ENCODE results near the gene CDCP1. TPM values are rescaled to one million over a fixed set of nuclear protein-coding genes. Genes with fewer than 3 reads are reported as not detected.

Gene CDCP1
- total RNA-seq, 1 experiment from 2014 or later, result 66.9 TPM

GRCh38 chr3:45098310-45098709 lies 47.9 kb downstream of the CDCP1 start:
- no TSS peak for BruUV-seq (replicated peaks)
- DNase-seq, result no peak
- TF ChIP-seq CTCF (IDR thresholded peaks at IDR 0.05; ENCODE audit: unreplicated experiment), result no peak
- H3K4me1 Mint-ChIP-seq (ENCODE audit: low read depth, unreplicated experiment), result no peaks in the 10 kb centered on the region
- CTCF ChIA-PET, result no interaction called here
- no peaks in the 10 kb centered on the region for H3K27me3 Mint-ChIP-seq (ENCODE audit: unreplicated experiment)
- no peaks in the 10 kb centered on the region for H3K9me3 Mint-ChIP-seq (ENCODE audit: low read depth, unreplicated experiment)
- no peak overlapping the region for H3K27ac Mint-ChIP-seq (ENCODE audit: unreplicated experiment)
- intact Hi-C loops (cut with micrococcal nuclease; ENCODE audit: unreplicated experiment), result no loop called here
- no peak overlapping the region for H3K4me3 Mint-ChIP-seq (ENCODE audit: low read depth, unreplicated experiment)
- peaks cover 24% of the 10 kb centered on the region for H3K36me3 Mint-ChIP-seq (ENCODE audit: insufficient read depth, unreplicated experiment)

DNA sequence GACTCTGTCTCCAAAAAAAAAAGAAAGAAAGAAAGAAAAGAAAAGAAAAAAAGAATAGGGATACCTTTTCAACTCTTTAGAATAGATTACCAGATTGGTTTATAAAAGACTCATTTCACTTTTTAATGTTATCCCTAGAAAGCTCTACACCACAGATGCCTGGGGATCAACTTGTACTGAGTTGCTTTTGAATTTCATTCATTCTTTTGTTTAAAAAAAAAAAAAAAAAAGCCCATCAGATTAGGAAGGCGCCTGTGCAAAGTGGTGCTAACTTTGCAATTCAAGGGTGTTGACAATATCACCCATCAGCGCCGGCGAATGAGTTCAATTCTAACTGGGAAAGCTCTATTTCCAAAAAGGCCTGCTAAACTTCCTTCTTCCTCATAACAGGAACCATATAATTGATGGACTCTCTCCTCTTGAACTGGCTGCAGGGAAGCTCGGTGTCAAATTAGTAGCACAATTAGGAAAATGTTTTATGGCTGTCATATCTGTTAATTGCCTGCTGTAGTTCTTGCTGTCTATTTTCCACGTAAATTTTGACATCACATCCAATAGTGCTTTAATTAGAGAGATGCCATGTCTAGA lies 48.8 kb downstream of the CDCP1 start:
- no peak for TF ChIP-seq CTCF (IDR thresholded peaks at IDR 0.05; ENCODE audit: unreplicated experiment)
- Mint-ChIP-seq H3K4me3 (ENCODE audit: low read depth, unreplicated experiment) (no peak overlapping the region), H3K27me3 (ENCODE audit: unreplicated experiment) (no peaks in the 10 kb centered on the region), H3K4me1 (ENCODE audit: low read depth, unreplicated experiment) (no peaks in the 10 kb centered on the region), H3K9me3 (ENCODE audit: low read depth, unreplicated experiment) (no peaks in the 10 kb centered on the region), H3K27ac (ENCODE audit: unreplicated experiment) (no peak overlapping the region), H3K36me3 (ENCODE audit: insufficient read depth, unreplicated experiment) (peaks cover 17% of the 10 kb centered on the region)
- DNase-seq, result no peak
- BruUV-seq (replicated peaks), result no TSS peak
- intact Hi-C loops (cut with micrococcal nuclease; ENCODE audit: unreplicated experiment), result no loop called here
- CTCF ChIA-PET, result interaction anchor here (0.5 to 0.7 kb wide), 2 partner anchors 13 to 203 kb away, joined by 4 read pairs; no protein-coding TSS in a partner anchor

DNA sequence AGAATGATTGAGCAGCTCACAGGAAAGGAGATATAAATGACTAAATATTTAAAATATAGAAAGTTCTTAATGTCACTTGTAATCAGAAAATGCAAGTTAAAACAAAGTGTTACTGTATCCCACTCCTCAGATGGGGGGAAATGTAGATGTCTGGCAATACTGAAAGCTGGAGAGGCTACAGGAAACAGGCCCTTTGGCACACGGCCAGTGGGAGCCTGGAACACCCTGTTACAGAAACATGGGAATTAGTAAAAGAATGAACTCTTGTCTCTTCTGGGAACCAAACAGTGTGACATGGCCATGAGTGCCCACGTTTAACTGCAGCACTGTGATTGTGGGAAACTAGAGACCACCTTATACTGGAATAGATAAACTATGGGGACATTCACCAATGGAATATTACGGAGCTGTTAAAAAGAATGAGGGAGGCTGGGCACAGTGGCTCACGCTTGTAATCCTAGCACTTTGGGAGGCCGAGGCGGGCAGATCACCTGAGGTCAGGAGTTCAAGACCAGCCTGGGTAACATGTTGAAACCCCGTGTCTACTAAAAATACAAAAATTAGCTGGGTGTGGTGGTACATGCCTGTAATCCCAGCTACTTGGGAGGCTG lies 50.2 kb downstream of the CDCP1 start:
- no peak for TF ChIP-seq CTCF (IDR thresholded peaks at IDR 0.05; ENCODE audit: unreplicated experiment)
- CTCF ChIA-PET, result no interaction called here
- no TSS peak for BruUV-seq (replicated peaks)
- H3K27ac Mint-ChIP-seq (ENCODE audit: unreplicated experiment), result no peak overlapping the region
- DNase-seq, result no peak
- H3K4me3 Mint-ChIP-seq (ENCODE audit: low read depth, unreplicated experiment), result no peak overlapping the region
- peaks cover 17% of the 10 kb centered on the region for H3K36me3 Mint-ChIP-seq (ENCODE audit: insufficient read depth, unreplicated experiment)
- no peaks in the 10 kb centered on the region for H3K9me3 Mint-ChIP-seq (ENCODE audit: low read depth, unreplicated experiment)
- intact Hi-C loops (cut with micrococcal nuclease; ENCODE audit: unreplicated experiment), result no loop called here
- no peaks in the 10 kb centered on the region for H3K4me1 Mint-ChIP-seq (ENCODE audit: low read depth, unreplicated experiment)
- H3K27me3 Mint-ChIP-seq (ENCODE audit: unreplicated experiment), result no peaks in the 10 kb centered on the region

DNA sequence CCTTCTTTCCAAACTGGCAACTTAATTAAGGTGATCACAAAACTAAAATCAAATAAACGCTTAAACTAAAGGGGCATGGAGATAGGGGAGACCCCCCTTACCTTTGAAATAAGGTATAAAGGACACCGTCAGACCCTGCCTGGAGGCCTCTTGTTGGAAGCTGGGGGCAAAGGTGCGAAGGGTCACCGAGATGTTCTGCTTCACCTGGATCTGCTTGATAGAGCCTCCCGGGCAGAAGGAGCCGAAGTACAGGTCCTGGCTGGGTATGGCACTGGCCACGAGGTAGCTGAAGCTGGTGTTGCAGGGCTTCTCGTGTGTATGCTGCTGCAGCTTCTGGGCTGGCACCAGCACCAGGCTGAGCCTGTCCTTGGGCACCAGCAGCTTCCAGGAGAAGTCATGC lies 53.0 kb downstream of the CDCP1 start:
- Mint-ChIP-seq H3K4me3 (ENCODE audit: low read depth, unreplicated experiment) (no peak overlapping the region), H3K36me3 (ENCODE audit: insufficient read depth, unreplicated experiment) (peaks cover 28% of the 10 kb centered on the region), H3K4me1 (ENCODE audit: low read depth, unreplicated experiment) (no peaks in the 10 kb centered on the region), H3K27ac (ENCODE audit: unreplicated experiment) (no peak overlapping the region), H3K9me3 (ENCODE audit: low read depth, unreplicated experiment) (no peaks in the 10 kb centered on the region), H3K27me3 (ENCODE audit: unreplicated experiment) (no peaks in the 10 kb centered on the region)
- CTCF ChIA-PET, result no interaction called here
- DNase-seq, result no peak
- BruUV-seq (replicated peaks), result no TSS peak
- intact Hi-C loops (cut with micrococcal nuclease; ENCODE audit: unreplicated experiment), result no loop called here
- TF ChIP-seq CTCF (IDR thresholded peaks at IDR 0.05; ENCODE audit: unreplicated experiment), result no peak

Measured in Calu3 (cell line).